HG02970 (cell line): ENCODE results near the gene INSM1.

Experiments used
- ATAC-seq: cut with Tn5 transposase; IDR thresholded peaks from one replicate; pipeline ENCODE4 v1.9.1; 2021; ENCODE audit warnings: mild to moderate bottlenecking, moderate library complexity, moderate number of reproducible peaks; ENCODE audit not compliant: unreplicated experiment, low FRiP score

The INSM1 gene

DNA sequence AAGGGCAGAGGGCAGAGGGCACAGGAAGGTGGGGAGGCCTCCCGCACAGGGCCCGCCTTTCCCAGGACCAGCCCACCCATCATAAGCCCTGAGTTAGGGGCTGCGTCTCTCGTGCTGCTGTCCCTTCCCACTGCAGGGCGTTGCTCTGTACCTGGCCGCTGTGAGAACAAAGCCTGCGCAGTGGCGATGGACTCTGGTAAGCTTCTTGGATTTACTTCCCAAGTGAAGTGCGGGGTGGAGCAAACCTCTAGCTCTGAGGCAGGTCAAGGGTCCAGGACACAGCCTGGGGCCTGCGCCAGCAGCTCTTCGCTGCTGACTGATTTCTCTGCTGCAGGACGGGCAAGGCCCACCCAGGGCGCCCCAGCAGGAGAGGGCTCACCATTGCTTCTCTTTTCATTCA lies 23.9 kb downstream of the INSM1 start:
- ATAC-seq: no peak

DNA sequence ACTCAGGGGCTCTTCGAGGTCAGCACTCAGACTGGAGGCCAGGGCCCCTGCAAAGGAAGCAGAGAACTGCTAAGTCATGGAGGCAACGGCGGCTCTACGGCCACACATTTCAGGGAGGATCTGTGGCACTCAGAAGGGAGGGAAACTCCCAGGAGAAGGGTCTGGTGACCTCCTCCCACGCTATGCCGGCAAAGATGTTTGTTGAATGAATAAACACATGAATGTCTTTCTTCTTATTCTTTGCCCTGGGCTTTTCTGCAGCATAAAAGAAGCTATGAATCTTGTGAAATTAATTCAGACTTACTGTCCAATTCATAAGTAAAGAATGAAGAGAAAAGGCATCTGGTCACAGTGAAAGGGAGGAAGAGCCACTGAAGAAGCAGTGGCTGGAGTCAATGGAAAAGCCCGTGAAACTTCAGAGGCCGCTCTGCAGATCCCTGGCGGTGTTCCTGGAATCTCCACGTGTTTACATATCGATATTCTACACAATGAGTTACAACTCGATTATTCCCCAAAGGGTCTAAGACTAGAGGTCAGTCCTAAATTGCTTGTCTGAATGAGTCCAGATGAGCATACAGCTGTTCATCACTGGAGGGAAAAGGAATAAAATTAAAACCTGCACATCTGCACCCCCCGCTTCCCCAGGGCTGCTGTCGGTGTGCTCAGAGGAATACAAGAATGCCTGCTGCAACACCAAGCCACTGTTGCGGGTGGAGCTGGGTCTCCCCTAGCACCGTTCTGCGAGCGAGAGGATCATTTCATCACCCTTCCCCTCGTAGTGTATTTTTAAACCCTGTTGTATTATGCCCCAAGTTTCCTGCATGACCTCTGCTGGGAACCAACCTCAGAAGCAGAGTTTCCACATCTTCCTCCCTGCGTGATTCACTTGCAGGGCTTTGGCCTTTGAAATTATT lies 25.6 kb downstream of the INSM1 start:
- no peak for ATAC-seq

DNA sequence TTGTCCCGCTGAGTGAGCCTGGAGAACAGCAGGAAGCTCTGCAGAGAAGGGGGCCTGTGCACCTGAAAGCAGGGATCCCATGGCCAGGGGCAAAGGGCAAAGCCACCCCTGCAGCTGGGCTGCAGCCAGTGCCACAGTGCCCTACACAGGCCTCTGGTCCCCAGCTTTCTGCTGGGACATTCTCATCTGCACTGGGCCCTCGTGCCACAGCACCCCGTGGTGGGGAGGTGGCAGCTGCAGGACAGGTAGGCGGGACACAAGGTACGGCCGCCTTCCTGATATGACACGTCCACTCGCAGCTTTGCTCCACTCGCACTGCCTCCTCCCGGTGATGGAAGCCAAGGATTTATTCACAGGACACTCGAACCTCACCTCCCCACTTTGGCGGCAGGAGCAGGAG lies 27.2 kb downstream of the INSM1 start:
- ATAC-seq: no peak

DNA sequence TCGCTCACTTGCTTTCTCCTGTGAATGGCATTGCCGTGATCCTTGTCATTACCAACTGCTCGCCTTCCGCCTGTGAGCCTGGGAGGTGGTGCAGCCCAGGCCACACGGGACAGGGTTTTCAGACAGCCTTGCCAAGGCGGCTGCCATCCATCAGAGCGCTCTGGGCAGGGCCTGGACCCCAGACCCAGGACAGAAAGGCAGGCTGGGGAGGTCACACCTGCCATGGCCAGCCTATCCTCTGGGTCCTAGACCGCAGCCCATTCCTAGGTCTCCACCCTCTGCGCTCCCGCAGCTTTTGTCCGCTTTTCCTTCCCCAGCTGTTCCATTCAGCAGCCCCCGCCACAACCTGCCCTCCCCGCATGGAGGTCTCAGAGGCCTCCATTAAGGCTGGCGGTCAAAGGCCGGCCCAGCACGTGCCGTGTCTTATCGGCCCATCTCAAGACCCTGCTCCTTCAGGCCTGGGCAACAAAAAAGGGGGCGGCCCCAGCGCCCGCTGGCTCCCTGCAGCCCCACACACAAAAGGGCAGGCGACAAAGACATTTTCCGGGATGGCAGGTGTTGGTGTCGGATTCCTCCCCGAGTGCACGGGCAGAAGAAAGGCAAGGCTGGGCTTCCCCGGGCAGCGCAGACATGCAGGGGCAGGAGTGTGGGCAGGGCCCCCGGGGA lies 28.1 kb downstream of the INSM1 start:
- no peak for ATAC-seq

DNA sequence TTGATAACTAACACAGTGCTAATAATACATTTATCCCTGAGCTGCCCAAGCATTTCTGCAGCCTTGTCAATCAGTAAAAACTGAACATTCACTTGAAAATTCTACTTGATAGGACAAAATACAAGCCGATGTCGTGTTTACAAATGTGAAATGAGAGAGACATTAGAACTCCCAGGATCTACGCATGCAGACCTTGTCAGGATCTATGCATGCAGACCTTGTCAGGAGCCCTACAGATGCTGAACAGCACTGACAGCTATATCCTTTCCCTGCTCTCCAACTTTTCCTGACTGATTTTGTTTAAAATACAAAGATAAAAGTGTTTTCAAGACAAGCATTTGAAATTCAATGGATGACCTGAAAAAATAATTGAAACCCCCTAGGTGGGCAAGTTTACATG lies 28.9 kb downstream of the INSM1 start:
- no peak for ATAC-seq

DNA sequence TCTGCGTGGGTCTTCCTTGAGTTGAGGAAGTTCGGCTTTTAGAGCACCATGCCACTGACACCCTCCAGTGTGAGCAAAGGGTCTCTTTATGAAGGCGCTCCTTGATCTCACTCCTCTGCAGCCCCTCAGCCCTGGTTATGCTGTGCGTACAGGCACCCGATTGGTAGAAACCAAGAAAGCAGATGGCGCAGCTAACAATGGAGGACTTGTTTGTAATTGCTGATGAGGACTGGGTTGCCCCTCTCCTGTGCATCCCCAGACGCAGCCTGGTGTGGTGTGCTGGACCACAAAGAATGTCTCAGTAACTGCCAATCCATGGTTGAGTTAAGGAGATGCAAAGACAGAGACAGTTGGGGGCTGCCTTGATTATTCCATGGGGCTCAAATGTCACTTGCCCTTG lies 30.2 kb downstream of the INSM1 start:
- ATAC-seq: no peak

DNA sequence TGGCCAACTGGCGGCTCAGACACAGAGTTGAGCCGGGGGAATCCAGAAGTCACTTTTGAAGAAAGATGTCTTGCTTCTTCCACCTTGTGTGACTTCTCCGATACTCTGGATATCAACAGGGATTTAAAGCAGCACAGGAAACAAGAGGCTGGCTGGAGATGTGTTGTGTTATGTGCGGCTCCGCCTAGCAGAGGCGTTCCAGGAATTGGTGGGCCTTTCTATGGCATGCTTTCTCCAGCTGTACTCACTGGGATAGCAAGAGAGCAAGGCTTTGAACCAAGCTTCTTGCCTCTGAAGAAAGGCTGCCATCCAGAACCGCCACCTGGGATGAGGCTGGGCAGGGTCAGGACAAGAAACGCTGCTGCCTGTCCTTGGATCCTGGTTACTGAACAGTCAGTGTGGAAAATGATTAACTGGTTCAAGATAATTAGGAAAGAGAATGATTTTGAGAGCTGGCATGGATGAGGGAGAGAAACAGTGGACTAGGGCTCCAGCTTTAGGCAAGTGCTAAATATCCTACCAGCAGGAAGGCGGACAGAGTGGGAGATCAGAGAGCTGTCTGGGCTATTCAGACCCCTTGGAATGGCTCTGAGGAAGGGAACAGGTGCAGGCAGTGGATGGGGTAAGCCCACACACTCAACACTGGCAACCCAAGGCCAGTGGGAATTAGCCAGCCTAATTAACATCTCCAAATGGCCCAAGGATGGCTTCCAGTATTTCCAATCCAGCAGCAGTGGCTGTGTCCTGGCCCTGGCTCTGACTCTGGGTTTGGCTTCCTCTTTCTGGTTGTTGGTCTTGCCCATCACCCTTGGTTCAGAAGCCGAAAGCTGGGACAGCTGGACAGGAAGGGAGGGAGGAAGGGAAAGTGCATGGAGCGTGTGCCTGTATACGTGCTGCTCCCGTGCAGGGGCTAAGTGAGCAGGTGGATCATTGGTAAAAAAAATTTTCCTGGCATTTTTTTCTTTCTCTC lies 31.9 kb downstream of the INSM1 start:
- ATAC-seq: no peak

DNA sequence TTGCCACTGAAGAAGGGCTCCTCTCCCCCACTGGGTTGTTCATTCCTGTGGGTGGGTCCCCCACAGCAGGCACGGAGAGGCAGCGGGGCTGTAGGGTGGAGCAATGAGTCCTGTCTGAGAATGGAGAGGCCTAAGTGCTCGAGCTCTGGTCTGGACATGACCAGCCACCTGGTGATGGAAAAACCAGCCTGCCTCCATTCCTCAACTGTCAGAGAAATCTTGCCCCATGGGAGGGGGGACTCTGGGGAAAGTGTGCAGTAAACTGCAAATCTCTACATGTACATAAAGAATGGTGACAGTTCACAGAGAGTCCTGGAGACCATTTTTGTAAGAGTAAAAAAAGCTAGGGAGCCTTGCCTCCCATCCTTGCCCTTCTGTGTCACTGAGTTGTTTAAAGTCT lies 34.1 kb downstream of the INSM1 start:
- no peak for ATAC-seq

DNA sequence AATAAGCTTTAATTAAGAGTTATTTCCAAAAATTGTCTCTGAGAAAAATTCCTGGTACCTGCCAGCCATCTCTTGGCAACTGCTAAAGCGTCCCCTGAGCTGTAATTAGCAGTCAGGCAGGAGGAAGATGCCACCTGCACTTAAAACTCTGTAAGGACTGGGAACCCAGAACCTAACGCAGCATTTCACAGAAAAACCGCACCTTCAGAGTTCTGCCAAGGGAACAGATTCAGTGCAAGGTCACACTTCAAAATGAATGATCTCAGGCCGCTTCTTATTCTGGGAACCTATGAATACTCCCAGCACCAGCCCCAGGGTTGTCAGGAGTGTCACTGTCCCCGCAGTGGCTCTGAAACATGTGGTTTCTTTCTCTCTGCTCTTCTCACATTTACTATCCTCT lies 36.7 kb downstream of the INSM1 start:
- ATAC-seq: no peak

DNA sequence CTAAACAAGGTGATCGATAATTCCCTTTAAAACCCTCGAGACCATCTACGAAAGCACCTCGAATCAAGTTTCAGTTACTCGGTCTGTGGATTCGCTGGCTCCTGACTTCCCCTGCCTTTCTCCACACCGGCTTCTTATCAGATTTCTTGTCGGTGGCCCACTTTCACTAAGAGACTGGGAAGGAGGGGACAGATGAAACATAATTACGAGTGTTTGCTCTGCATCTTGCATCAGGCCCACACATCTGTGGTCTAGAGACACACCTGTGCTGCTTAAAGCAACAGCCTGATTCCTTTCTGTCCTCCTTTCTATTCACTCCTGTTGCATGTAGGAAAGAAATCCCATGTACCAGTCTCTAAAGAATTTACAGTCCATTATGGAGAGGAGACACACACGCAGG lies 37.7 kb downstream of the INSM1 start:
- no peak for ATAC-seq

DNA sequence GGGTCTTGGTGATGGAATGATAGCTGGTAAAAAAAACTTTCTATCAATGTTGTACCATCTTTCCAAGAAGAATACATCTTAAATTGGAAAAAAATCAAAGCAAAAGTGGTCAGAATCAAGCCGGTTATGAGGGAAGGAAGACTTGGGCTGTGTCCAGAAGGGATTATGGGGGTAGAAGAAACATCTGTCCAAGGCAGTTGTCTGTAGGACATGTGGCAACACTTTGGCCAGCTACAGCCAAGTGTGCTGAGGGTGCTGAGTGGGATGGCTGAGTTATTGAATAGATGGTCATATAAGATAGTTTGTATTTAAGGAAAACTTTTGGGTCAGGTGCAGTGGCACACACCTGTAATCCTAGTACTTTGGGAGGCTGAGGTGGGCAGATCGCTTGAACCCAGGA lies 38.4 kb downstream of the INSM1 start:
- no peak for ATAC-seq

DNA sequence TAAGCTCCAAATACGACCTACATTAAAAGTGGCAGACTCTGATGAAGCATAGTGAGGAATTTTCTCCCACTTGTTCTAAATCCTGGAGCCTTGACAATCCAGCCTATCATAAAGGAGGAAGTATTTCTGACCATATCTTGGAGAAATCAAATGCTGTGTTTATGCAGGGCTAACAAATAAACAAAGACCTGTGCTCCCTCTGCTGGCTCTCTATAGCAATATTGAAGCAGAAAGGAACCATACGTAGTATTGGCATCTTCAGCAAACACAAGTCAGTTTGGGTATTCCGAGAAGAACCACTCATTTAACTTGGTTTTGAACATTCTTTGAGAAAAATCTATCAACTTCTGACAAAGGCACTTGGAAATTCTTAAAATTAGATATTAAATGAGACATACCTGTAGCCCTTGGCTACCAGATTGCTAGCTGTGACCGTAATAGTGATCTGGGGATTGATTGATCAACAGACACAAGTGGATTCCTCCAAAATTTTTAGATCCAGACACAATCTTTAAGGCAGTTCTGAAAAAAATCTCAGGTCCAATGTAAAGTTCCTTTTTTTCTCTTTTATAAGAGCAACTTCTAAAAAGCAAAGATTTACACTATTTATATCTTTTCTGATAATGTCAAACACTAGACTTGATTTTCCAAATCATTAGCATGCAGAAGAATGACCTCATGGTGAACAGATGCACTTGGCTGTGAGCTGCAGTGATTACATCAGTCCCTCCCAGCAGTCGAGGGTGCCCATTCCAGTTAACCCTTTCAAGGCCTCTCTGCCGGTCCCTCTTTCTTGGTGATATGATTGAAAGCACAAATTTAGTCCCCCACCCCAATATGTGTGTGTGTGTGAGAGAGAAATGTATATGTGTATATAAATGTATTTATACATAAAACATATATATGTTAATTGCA lies 40.2 kb downstream of the INSM1 start:
- no peak for ATAC-seq

DNA sequence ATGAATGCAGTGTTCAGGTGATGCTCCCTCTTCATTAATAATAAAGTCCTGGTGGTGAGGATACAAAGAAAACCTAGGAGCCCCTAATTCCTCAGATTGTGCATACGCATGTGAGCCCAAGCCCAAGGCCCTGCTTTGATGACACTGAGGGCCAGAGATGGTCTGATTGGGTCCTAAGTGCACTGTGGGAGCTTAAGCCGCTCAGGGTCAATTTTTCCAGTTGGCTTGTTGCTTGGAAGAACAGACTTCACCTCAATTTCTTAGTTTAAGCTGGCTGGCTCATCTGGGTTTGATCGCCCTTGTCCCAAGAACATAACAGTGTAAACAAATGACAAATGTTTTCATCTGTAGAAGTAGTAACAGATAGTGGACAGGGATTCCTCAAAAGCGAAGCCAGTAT lies 41.4 kb downstream of the INSM1 start:
- no peak for ATAC-seq

DNA sequence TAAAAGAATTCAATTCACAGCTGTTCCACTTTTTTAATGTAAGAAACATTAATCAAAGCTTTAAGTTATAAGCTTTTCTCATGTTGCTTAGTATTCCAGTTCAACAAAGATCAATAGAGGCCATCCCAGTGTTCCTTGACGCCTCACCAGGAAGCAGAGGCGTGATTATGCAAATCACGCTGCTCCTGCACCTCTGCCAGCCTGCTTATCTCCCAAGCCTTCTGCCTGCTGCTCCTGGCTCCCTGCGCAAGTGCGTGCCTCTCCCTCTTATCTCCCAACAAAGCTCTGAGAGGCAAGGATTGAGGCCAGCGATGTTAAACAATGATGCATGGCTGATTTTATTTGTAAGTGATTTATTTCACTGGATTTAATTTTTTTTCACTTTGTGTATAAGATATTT lies 42.8 kb downstream of the INSM1 start:
- no peak for ATAC-seq

DNA sequence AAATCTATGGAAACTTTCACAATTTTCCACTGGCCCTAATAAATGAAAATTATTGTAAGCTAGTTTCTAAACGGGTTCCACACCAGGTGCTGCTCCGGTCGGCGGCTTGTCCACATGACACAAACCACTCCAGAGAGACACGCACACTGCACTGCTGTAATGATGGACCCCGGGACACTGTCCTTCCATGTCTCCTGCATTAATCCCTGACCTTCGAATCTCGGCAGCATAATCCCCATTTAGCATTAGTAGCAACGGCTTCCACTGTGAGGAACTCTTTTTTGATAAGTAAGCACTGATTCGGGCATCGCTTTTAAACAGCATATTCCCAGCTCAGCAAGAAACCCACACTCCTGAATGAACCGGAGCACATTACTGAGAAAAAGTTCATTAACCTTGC lies 43.5 kb downstream of the INSM1 start:
- ATAC-seq: no peak

DNA sequence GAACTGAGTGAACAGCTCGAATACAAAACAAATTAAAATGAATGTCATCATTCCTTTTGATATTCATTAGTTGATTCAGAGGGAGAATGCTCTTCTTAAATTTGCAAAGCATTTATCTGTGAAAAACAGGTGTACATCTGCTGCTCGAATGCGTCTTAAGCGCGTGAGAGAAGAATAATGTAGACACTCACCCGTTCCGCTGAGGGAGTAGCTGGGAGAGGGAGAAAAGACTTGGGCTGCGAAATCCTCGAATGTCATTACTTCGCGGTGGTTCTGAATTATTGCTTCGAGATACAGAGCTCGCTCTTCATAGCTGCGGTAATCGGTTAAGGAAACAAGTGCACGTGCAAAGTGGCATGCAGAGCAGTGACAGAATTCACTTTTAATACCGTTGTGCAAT lies 43.9 kb downstream of the INSM1 start:
- ATAC-seq: no peak

DNA sequence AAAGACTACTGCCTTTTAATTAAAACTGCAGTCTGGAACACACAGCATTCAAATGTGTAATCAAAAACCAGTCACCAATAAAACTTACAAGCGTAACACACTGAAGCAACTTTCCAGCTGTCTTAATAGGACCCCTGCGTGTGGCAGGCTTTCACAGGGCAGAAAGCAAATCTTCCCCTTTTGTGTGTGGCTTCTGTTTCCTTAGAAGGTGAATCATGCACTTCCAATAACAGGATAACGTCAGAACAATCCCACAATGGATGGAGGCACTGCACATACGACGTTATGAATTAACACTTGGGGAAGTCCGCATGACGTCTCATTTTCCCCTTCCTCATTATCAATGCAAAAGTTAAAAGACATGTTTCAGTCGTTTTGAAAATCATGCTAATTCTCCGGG lies 44.8 kb downstream of the INSM1 start:
- no peak for ATAC-seq

DNA sequence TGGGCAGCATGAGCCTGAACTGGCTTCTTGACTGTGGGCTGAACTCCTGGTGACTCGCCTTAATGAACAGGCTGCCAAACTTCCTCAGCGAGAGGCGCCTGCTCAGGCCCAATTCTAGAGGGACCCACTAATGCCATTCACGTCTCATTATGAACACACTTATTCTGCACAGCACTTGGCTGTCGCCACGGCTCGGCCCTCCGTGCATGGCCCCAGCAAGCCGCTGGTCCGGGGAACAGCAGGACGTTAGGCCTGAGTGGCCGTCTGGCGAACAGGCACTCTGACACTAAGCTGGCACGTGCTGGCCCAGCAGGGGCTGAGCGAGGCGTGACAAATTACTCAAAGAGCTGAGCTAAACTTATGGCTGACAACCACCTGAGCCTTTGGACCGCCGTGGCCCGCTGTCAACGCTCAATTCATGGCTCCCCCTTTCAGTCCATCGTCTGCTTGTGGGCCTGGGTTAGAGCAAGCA lies 45.9 kb downstream of the INSM1 start:
- no peak for ATAC-seq

DNA sequence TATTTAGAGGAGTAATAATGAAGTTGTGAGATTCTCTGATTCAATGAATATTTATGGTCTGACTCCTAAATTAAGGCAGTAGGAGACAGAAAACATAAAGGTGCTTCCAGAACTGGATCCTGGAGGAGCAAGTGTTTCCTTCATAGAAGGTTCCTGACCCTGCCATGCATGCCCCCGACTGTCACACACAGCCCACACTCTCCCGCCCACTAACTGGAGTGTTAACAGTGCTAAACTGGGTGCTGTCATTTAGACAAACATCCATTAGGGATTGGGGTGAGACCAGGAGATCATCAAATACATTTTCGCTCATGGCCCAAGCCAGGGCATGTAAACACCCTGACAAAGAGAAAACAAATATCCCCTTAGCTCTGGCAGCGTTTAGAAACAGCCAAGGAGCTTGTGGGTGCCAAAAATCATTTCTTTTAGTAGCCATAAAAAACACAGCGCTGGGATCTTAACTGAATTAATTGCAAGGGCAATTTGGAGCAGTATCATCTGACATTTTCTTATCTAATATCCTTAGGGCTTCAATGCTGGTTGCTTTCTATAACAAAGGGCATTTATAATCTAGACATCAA lies 46.8 kb downstream of the INSM1 start:
- no peak for ATAC-seq
